Urothelium cell line (cell line): ENCODE results near the gene PPP1R1A.
A peak's percentile ranks its signal among the peaks of the same experiment; 100 is the strongest.

Source experiments
- DNase-seq: peaks from one replicate; pipeline ENCODE4 v3.0.0; 2011; ENCODE audit warnings: low spot score, mixed read lengths
- FAIRE-seq: peaks from 2 replicates; lab custom pipeline; 2011; peaks lifted over from hg19 to GRCh38; lab: Jason Lieb, UNC

The PPP1R1A gene

DNA sequence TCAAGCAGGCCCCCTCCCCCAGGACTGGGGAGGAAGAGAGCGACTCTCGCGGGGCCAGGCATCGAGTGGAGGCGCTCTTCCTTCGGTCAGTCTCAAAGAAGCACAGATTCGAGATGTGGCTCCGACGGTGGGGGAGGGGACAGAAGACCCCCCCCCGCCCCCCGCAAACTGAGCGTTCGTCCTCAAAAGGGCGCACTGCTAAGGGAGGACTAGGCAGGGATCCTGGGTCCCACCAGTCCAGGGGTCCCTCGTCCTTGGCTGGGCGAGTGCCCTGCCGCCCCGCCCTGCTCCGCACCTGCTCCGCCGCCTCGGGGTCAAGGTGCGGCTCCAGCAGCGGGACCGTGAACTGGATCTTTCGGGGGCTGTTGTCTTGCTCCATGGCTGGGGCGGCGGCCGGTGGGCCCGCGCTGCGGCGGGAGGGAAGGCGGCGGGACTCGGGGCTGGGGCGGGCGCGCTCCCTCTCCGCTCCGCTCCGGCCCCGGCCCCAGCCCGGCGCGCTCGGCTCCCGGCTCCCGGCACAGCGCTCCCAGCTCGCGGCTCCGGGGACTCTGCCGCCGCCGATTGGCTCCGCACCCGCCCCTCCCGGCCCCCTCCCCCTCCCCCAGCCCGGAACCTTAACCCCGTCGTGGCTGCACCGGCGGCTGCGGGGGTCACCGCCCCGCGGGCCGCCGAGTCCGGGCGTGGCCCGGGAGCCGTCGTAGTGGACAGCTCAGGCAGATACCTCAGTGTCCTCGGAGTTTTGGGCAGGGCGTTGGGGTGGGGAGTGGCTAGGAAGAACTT is at the start of gene PPP1R1A:
Gene PPP1R1A (minus strand): TSS at position 550 of the 780 bp plus-strand sequence. CDS start 171 bp downstream, at position 379.
- no peak for FAIRE-seq
- DNase-seq = peak; percentile 64

DNA sequence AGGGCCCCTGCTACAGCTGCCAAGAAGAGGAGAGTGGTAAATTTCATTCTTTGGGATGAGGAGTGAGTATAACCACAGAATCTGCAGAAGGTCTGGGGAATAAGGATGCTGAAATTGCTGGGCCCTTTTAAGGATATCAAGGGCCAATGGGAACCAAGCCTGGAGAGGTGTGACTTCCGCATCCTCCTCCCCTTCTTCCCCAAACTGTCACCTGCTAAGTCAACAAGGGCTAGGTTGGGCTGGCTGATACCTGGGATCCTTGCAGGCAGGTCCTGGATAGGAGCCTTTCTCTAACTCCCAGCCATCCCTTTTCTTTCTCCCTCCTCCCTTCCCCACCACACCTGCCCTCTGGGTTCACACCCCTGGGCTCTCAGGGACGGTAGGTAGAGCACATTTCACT is 46.3 kb upstream of the PPP1R1A start, which contains the start of gene LACRT:
Gene LACRT (minus strand): TSS at position 101 of the 400 bp plus-strand sequence. CDS start 54 bp downstream, at position 47.
- FAIRE-seq = no peak
- DNase-seq = no peak

DNA sequence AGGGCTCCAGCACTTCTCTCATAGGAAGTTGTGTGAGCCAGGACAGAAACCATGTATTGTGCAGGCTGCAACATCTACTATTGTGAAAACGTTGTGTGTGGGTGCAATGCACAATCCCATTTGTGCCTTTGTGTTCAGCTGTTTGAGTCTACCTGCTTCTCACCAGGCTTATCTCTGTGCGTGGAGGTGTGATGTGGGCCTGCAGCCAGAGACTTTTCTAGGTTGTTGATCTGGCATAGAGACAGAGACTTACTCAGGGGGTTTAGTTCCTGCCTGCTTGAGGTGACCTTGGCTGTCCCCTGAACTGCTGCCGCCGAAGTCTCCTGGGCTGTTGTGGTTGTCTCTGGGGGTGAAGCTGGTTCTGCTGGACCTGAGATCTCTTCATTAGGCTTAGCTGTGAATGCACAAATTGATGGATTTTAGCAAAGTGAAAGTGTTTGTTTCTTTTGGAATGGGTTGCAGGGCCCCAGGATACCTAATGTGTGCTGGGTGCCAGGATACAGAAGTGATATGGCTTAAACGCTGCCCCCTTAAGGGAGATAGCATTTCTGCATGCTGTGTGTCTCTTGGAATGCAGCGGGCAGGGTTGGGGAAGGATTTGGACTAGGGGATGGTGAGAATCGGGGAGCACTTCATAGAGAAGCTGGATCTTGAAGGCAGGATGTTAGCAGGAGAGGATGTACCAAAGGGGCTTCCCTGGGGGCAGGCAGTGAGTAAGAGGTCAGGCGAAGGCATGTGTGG is 43.7 kb upstream of the PPP1R1A start:
- no peak for DNase-seq
- no peak for FAIRE-seq

GRCh38 chr12:54631551-54631950 is 43.1 kb upstream of the PPP1R1A start:
- DNase-seq (no peak), FAIRE-seq (no peak)

DNA sequence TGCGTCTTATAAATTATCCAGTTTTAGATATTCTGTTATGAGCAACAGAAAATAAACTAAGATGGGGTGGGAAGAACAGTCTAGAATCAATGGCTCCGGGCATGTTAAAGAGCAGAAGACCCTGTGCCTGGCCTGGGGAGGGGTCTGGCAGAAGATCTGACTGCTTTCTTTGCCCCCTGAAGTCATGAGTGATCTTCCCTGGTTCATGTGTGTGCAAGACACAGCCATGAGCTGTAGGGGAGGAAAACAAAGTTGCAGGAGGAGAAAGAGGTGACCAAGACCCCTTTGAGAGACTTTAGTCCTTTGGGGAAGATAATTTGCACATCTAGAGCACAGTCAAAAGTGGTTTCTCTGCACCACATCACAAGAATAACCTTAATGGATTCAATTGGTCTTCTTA is 41.5 kb upstream of the PPP1R1A start:
- FAIRE-seq (no peak), DNase-seq (no peak)

DNA sequence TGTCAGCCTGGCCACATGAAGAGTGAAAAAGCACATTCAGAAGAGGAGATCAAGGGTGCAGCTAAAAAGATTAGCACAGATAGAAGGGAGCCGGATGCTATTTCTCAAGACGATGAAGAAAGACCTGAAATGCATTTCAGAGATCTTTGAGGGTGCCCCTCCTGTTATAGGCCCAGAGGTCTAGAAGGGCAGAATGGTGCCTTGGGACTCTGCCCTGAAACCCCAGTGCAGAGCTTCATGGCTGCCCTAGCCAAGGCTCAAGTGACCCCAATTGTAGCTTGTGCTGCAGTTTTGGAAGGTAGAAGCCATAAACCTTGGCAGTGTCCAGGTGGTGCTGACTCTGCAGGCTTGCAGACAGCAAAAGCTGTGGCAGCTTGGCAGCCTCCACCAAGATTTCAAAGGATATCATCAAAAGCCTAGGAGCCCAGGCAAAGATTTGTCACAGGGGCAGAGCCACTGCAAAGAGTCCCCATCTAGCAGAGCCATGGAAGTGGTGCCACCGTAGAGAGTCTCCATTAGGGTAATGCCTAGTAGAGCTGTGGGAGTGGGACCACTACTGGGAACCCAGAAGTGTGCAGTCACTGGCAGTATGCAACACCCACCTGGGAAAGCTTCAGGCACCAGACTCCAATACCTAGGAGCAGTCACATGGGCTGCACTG is 39.9 kb upstream of the PPP1R1A start:
- DNase-seq = no peak
- FAIRE-seq = no peak

GRCh38 chr12:54627304-54627703 is 38.8 kb upstream of the PPP1R1A start:
- DNase-seq (no peak), FAIRE-seq (no peak)

- FAIRE-seq (no peak), DNase-seq (no peak)
Observed at GRCh38 chr12:54625598-54625997, 37.1 kb upstream of the PPP1R1A start.

GRCh38 chr12:54624315-54625279 is 36.1 kb upstream of the PPP1R1A start:
- DNase-seq = no peak
- no peak for FAIRE-seq

DNA sequence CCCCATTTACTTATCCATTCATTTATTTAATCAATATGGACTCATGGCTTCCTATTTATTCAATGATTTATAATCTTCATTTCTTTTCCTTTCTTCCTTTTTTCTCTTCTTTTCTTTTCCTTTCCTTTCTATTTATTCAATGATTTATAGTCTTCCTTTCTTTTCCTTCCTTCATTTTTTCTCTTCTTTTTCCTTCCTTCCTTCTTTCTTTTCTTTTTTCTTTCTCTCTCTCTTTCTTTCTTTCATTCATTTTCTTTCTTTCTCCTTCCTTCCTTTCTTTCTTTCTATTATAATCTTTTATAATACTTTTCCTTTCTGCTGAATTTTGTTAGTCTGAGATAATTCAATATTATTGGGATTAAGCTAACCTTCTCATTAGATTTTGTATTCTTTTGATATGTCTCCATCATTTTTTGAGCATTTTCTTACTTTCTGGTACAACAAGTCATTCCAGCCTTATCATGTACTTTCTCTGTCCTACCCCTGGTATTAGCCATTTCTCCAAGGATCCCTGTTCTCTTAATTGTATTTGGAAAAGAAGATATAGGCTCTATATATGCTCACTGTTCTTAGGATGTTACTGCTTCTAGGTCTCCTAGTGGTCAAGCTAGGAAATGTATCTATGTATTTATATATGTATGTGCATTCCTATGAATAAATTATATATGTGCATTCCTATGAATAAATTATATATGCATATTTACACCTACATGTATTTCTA is 34.2 kb upstream of the PPP1R1A start:
- FAIRE-seq (no peak), DNase-seq (no peak)

- FAIRE-seq (no peak), DNase-seq (no peak)
Observed at GRCh38 chr12:54616933-54617680, 28.6 kb upstream of the PPP1R1A start.

DNA sequence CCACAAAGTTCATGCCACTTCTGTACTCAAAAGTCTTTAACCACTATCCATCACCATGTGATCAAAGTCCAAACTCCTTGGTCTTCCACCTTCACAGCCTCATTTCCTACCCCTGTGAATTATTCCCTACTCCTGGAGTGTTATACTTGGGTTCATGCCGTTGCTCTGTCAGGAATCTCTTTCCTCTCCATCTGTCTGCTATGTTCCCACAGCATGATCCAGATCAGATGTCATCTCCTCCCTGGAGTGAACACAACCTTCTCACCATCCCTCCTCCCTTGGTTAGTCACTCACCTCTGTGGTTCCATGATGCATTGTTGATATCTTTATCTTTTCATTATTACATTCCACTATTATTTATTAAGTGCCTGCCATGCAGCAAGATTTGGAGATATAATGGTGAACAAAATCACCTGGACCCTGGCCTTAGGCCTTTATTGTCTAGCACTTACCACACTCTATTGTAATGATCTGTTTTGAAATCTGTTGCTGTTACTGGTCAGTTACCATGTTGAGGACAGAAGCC is 23.8 kb upstream of the PPP1R1A start:
- no peak for FAIRE-seq
- DNase-seq = no peak

GRCh38 chr12:54611715-54612149 is 23.3 kb upstream of the PPP1R1A start:
- DNase-seq (no peak), FAIRE-seq (no peak)

DNA sequence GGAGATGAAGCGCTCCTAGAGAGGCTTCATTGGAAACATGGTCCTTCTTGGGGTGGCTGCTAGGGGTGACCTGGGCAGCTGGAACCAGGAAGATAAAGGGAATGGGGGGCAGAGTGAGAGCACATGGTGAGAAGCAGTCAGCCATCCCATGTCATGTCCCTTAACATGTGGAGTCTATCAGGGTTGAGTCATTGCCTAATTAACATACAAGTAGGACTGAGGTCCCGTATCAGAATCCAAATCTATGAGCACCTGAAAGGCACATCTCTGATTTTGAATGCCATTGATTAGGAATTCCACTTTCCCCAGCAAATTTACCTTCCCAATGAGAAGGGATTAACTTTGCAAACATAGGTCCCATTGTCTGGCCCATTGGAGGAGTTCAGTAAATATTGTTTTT is 20.3 kb upstream of the PPP1R1A start:
- FAIRE-seq = no peak
- DNase-seq = no peak

DNA sequence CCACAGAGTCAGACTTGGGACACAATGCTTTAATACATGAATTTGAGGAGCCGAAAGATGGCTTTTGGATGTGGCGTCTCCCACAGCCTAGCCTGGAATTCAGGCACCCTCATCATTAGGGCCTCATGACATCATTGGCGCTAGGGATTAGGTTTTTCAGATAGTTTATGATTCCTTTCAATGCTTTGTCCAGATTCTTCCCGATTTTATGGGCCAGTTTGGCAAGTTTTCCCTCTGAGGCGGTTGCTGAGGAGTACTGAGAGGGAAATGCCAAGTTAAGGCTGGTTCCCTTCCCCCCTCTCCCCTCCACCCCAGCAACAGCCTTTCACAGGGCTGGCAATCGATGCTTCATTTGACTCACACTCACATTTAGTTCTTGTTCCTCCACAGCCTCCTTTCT is 19.7 kb upstream of the PPP1R1A start:
- DNase-seq = no peak
- no peak for FAIRE-seq

- DNase-seq (no peak), FAIRE-seq (no peak)
Observed at GRCh38 chr12:54606556-54606955, 18.1 kb upstream of the PPP1R1A start.

DNA sequence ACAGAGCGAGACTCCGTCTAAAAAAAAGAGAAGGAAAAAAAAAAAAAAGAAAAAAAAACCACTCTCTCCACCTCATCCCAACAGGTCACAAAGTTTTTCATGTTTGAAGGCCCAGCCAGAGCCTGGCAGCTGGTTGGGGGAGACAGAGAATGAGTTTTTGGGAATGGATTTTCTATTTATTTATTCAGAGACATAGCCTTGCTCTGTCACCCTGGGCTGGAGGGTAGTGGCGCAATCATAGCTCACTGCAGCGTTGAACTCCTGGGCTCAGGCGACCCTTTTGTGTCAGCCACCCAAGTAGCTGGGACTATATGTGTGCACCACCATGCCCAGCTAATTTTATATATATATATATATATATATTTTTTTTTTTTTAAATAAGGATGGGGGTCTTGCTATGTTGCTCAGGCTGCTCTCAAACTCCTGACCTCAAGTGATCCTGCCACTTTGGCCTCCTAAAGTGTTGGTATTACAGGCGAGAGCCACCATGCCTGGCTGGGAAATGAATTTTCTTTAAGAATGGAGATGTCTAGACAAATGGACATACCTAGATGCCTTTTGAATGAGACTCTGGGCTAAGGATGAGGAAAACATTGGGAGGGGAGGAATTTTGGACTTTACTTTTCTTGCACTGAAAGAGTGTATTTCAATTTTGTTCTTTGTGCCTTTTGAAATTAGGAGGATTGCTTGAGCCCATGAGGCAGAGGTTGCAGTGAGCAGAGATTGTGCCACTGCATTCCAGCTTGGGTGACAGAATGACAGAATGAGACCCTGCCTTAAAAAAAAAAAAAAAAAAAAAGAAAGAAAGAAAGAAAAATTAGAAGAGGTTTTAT is 16.9 kb upstream of the PPP1R1A start:
- FAIRE-seq (no peak), DNase-seq (no peak)

GRCh38 chr12:54604436-54604835 is 16.0 kb upstream of the PPP1R1A start:
- DNase-seq (no peak), FAIRE-seq (no peak)
